Measurements from ENCODE around the gene PKP4.

Gene PKP4

GRCh38 chr2:158600155-158600802 lies 143.5 kb downstream of the PKP4 start:
- no peak for DNase-seq

- no peak for DNase-seq
These were observed 145.3 kb downstream of the PKP4 start for GRCh38 chr2:158602027-158602426.

GRCh38 chr2:158603205-158603604 lies 146.5 kb downstream of the PKP4 start:
- no peak for DNase-seq

- DNase-seq = no peak
These were observed 147.2 kb downstream of the PKP4 start for GRCh38 chr2:158603986-158604385.

- DNase-seq = no peak
These were observed 153.3 kb downstream of the PKP4 start for GRCh38 chr2:158610059-158610458.

- no peak for DNase-seq
These were observed 159.8 kb downstream of the PKP4 start for GRCh38 chr2:158616480-158617000.

- no peak for DNase-seq
These were observed 162.2 kb downstream of the PKP4 start for GRCh38 chr2:158618891-158619490.

GRCh38 chr2:158619496-158619895 lies 162.7 kb downstream of the PKP4 start:
- DNase-seq = no peak

- no peak for DNase-seq
These were observed 163.9 kb downstream of the PKP4 start for GRCh38 chr2:158620656-158621055.

- no peak for DNase-seq
These were observed 167.4 kb downstream of the PKP4 start for GRCh38 chr2:158624071-158624667.

GRCh38 chr2:158624961-158625360 lies 168.2 kb downstream of the PKP4 start:
- no peak for DNase-seq

GRCh38 chr2:158629116-158629515 lies 172.4 kb downstream of the PKP4 start:
- DNase-seq = no peak

GRCh38 chr2:158633261-158633660 lies 176.5 kb downstream of the PKP4 start:
- no peak for DNase-seq

- no peak for DNase-seq
These were observed 177.9 kb downstream of the PKP4 start for GRCh38 chr2:158634627-158635026.

GRCh38 chr2:158635961-158636601 lies 179.3 kb downstream of the PKP4 start:
- no peak for DNase-seq

- no peak for DNase-seq
These were observed 180.6 kb downstream of the PKP4 start for GRCh38 chr2:158637357-158637756.

GRCh38 chr2:158644139-158644538 lies 187.4 kb downstream of the PKP4 start:
- DNase-seq = no peak

- DNase-seq = no peak
These were observed 188.5 kb downstream of the PKP4 start for GRCh38 chr2:158645299-158645698.

GRCh38 chr2:158647436-158648231 lies 190.9 kb downstream of the PKP4 start:
- DNase-seq = no peak

GRCh38 chr2:158649846-158650245 lies 193.1 kb downstream of the PKP4 start:
- no peak for DNase-seq

GRCh38 chr2:158650646-158651357 lies 194.1 kb downstream of the PKP4 start:
- no peak for DNase-seq

GRCh38 chr2:158651358-158652057 lies 194.8 kb downstream of the PKP4 start:
- DNase-seq = no peak
